SU-DHL-6 (cell line): ENCODE measurements around the gene CHIA.

Experiments
- H2AFZ ChIP-seq: fragments of 200-600 bp; sonication (generic); 2 replicates; pipeline ENCODE4 v1.6.1; 2014; ENCODE audit warnings: low read depth, mild to moderate bottlenecking, moderate library complexity, mixed read lengths, antibody characterized with exemption, low read length; ENCODE audit not compliant: severe bottlenecking
- H3F3A ChIP-seq: fragments of 200-600 bp; shearing (Covaris generic); 2 replicates; pipeline ENCODE4 v1.6.0; 2016; ENCODE audit warnings: antibody characterized with exemption, mild to moderate bottlenecking; ENCODE audit not compliant: insufficient read depth
- H3K27ac ChIP-seq: fragments of 200-600 bp; sonication (generic); 2 replicates; pipeline ENCODE4 v1.5.1; 2016; ENCODE audit warnings: low read depth, mild to moderate bottlenecking, low read length, moderate library complexity, mixed read lengths
- H3K27me3 ChIP-seq: fragments of 200-600 bp; sonication (generic), shearing (Covaris generic); 2 replicates; pipeline ENCODE4 v1.6.0; 2014; ENCODE audit warnings: mild to moderate bottlenecking, low read length
- H3K36me3 ChIP-seq: fragments of 200-600 bp; sonication (generic); 2 replicates; pipeline ENCODE4 v1.6.1; 2014; ENCODE audit warnings: mild to moderate bottlenecking, low read length, mixed read lengths
- H3K4me2 ChIP-seq: fragments of 300-600, 200-600 bp; shearing (Covaris generic), sonication (generic); 2 replicates; pipeline ENCODE4 v1.6.0; 2014; ENCODE audit warnings: low read length, low read depth, mild to moderate bottlenecking; ENCODE audit not compliant: poor library complexity, severe bottlenecking
- H3K4me3 ChIP-seq: fragments of 200-600 bp; sonication (generic); 2 replicates; pipeline ENCODE4 v1.5.1; 2014; ENCODE audit warnings: antibody characterized with exemption, low read length, mild to moderate bottlenecking, mixed read lengths; ENCODE audit not compliant: insufficient read depth, poor library complexity, severe bottlenecking
- H3K79me2 ChIP-seq: fragments of 200-600 bp; sonication (generic); 2 replicates; pipeline ENCODE4 v1.6.1; 2014; ENCODE audit warnings: mild to moderate bottlenecking, low read length, moderate library complexity; ENCODE audit not compliant: insufficient read depth
- H3K9ac ChIP-seq: fragments of 200-600 bp; sonication (generic); 2 replicates; pipeline ENCODE4 v1.7.0; 2014; ENCODE audit warnings: mild to moderate bottlenecking, low read length
- H3K9me2 ChIP-seq: fragments of 200-600 bp; sonication (generic); replicated peaks from 2 replicates; pipeline ENCODE4 v1.6.1; 2014; ENCODE audit warnings: low read length; ENCODE audit not compliant: insufficient read depth
- H3K9me3 ChIP-seq: fragments of 200-600 bp; sonication (generic); 2 replicates; pipeline ENCODE4 v1.6.1; 2014; ENCODE audit warnings: low read length, mixed read lengths; ENCODE audit not compliant: insufficient read depth
- H4K20me1 ChIP-seq: fragments of 200-600 bp; sonication (generic); 2 replicates; pipeline ENCODE4 v1.6.1; 2014; ENCODE audit warnings: low read depth, mild to moderate bottlenecking, antibody characterized with exemption, low read length, moderate library complexity, mixed read lengths
- CTCF ChIP-seq: fragments of 200-600 bp; sonication (generic); IDR thresholded peaks from one replicate; pipeline ENCODE4 v1.5.1; 2017; ENCODE audit warnings: antibody characterized with exemption, mild to moderate bottlenecking, low read length, moderate library complexity; ENCODE audit not compliant: insufficient read depth, poor library complexity, severe bottlenecking
- EZH2phosphoT487 ChIP-seq: fragments of 200-600 bp; sonication (generic), shearing (Covaris generic); conservative IDR thresholded peaks from 2 replicates; pipeline ENCODE4 v1.6.1; 2018; ENCODE audit warnings: mild to moderate bottlenecking, antibody characterized with exemption, low read length, moderate library complexity, mixed read lengths

CHIA gene

GRCh38 chr1:111271464-111271801 lies 19.2 kb upstream of the CHIA start:
- no peaks in the 10 kb centered on the region for H3F3A ChIP-seq
- no peak overlapping the region for H3K4me2 ChIP-seq
- H3K27ac ChIP-seq, result no peak overlapping the region
- H3K4me3 ChIP-seq, result no peak overlapping the region
- TF ChIP-seq EZH2phosphoT487 (no peak), CTCF (no peak)
- no peak overlapping the region for H2AFZ ChIP-seq
- no peaks in the 10 kb centered on the region for H3K9me3 ChIP-seq
- no peaks in the 10 kb centered on the region for H3K36me3 ChIP-seq
- no peak overlapping the region for H3K9ac ChIP-seq
- H3K79me2 ChIP-seq, result no peaks in the 10 kb centered on the region
- no peaks in the 10 kb centered on the region for H3K9me2 ChIP-seq
- no peaks in the 10 kb centered on the region for H4K20me1 ChIP-seq
- H3K27me3 ChIP-seq, result no peaks in the 10 kb centered on the region

- Histone ChIP-seq H3K9me3 (no peaks in the 10 kb centered on the region), H3F3A (no peaks in the 10 kb centered on the region), H3K4me3 (no peak overlapping the region), H3K79me2 (no peaks in the 10 kb centered on the region), H3K9ac (no peak overlapping the region), H3K27me3 (no peaks in the 10 kb centered on the region), H4K20me1 (no peaks in the 10 kb centered on the region), H3K36me3 (no peaks in the 10 kb centered on the region), H3K27ac (no peak overlapping the region), H2AFZ (no peak overlapping the region), H3K9me2 (no peaks in the 10 kb centered on the region), H3K4me2 (no peak overlapping the region)
- TF ChIP-seq EZH2phosphoT487, result no peak
- TF ChIP-seq CTCF, result no peak
Measured at GRCh38 chr1:111272081-111272480, 18.6 kb upstream of the CHIA start.

GRCh38 chr1:111274653-111275052 lies 16.0 kb upstream of the CHIA start:
- Histone ChIP-seq H4K20me1 (no peaks in the 10 kb centered on the region), H3K4me2 (no peak overlapping the region), H3K27me3 (no peaks in the 10 kb centered on the region), H3K9ac (no peak overlapping the region), H3K27ac (no peak overlapping the region), H3K4me3 (no peak overlapping the region), H2AFZ (no peak overlapping the region), H3K36me3 (no peaks in the 10 kb centered on the region), H3F3A (no peaks in the 10 kb centered on the region), H3K79me2 (no peaks in the 10 kb centered on the region), H3K9me2 (no peaks in the 10 kb centered on the region), H3K9me3 (no peaks in the 10 kb centered on the region)
- TF ChIP-seq CTCF (no peak), EZH2phosphoT487 (no peak)

DNA sequence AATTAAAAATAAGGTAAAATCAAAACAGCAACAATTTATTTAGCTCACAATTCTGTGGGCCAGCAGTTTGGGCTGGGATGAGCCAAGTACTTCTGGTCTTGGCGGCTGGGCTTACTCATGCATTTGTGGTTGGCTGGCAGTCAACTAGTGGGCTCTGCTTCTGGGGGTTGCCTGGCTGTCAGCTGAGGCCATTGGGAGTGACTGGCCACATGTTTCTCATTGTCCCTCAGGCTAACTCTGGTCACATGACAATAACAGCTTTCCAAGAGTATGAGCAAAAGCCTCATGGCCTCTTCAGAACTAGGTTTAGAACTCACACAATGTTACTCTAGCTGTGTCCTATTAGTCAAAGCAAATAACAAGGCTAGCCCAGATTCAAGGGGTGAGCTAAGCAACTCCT lies 15.6 kb upstream of the CHIA start:
- Histone ChIP-seq H3K36me3 (no peaks in the 10 kb centered on the region), H4K20me1 (no peaks in the 10 kb centered on the region), H3K4me2 (no peak overlapping the region)

More for the DNA sequence above, 15.6 kb upstream of the CHIA start:
- Histone ChIP-seq H3K27me3 (no peaks in the 10 kb centered on the region), H3K79me2 (no peaks in the 10 kb centered on the region), H3K27ac (no peak overlapping the region), H3K9me2 (no peaks in the 10 kb centered on the region), H2AFZ (no peak overlapping the region), H3K9me3 (no peaks in the 10 kb centered on the region), H3F3A (no peaks in the 10 kb centered on the region), H3K4me3 (no peak overlapping the region), H3K9ac (no peak overlapping the region)
- no peak for TF ChIP-seq CTCF
- TF ChIP-seq EZH2phosphoT487, result no peak
